H1 (cell line): Measurements from ENCODE around the gene RNF157. TPM values are rescaled to one million over a fixed set of nuclear protein-coding genes. Genes with fewer than 3 reads are reported as not detected.

Source experiments
- BRCA1 ChIP-seq: IDR thresholded peaks from 2 replicates; pipeline ENCODE4 v1.6.1; 2012; ENCODE audit warnings: low read depth, low read length, improper control_type of control experiment
- CHD2 ChIP-seq: IDR thresholded peaks from 2 replicates; pipeline ENCODE4 v1.6.1; 2012; ENCODE audit warnings: low read length, improper control_type of control experiment
- EZH2 ChIP-seq: fragments of 200-600 bp; sonication (generic); IDR thresholded peaks from 2 replicates; pipeline ENCODE4 v1.7.1; 2012; ENCODE audit warnings: low read depth, mild to moderate bottlenecking, moderate library complexity, low read length, inconsistent platforms; ENCODE audit not compliant: severe bottlenecking
- NANOG ChIP-seq: IDR thresholded peaks from 2 replicates; pipeline ENCODE4 v1.6.1; 2011; ENCODE audit warnings: low read length, low read depth, mild to moderate bottlenecking, inconsistent platforms; ENCODE audit not compliant: insufficient read depth, poor library complexity, severe bottlenecking
- polyA plus RNA-seq, 7 experiments: library from polyadenylated mRNA; depleted of rRNA in 3 of 7; stranded (reverse) in 5 of 7; unstranded in 2 of 7; fragments of >200 nt in 5 of 7; fragments of 200-250 nt in 2 of 7; gene quantifications; 1 replicate in 5 of 7; 2 replicates in 1 of 7; 4 replicates in 1 of 7; pipeline versions ENCODE4 v1.2.1 to v1.2.3, GENCODE V29; 2011 to 2013; ENCODE audit warnings: missing spikeins in 2 of 7, mixed read lengths in 2 of 7
- total RNA-seq: library from RNA; stranded (reverse); fragmentation: NEBNext Ultra II Directional; extraction: Animal tissue kit (Norgen Biotek cat#: 25700); gene quantifications from 2 replicates; pipeline ENCODE4 v1.2.1, GENCODE V29; 2021
- TF ChIP-seq, protein P1 (sequence below): IDR thresholded peaks from 2 replicates; pipeline ENCODE4 v1.6.1; 2012; ENCODE audit warnings: low read length, inconsistent platforms
- TF ChIP-seq, protein P2 (sequence below): IDR thresholded peaks from 2 replicates; pipeline ENCODE4 v1.6.1; 2012; ENCODE audit warnings: inconsistent platforms

The RNF157 gene
- total and polyA plus RNA-seq, 2 of the 8 experiments (the other 6 are each of a cell fraction or from before 2014, with no cell fraction given), result 13.4 to 16.7 TPM

GRCh38 chr17:76276461-76277299, 36.4 kb upstream of the RNF157 start (continued):
- TF ChIP-seq BRCA1 (no peak), NANOG (no peak), CHD2 (no peak), EZH2 (no peak)
- TF ChIP-seq, protein P1, sequence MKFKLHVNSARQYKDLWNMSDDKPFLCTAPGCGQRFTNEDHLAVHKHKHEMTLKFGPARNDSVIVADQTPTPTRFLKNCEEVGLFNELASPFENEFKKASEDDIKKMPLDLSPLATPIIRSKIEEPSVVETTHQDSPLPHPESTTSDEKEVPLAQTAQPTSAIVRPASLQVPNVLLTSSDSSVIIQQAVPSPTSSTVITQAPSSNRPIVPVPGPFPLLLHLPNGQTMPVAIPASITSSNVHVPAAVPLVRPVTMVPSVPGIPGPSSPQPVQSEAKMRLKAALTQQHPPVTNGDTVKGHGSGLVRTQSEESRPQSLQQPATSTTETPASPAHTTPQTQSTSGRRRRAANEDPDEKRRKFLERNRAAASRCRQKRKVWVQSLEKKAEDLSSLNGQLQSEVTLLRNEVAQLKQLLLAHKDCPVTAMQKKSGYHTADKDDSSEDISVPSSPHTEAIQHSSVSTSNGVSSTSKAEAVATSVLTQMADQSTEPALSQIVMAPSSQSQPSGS, result no peak
- TF ChIP-seq, protein P2, sequence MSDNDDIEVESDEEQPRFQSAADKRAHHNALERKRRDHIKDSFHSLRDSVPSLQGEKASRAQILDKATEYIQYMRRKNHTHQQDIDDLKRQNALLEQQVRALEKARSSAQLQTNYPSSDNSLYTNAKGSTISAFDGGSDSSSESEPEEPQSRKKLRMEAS, result no peak
